ENCODE results near the gene SNAPC2.

The SNAPC2 gene

GRCh38 chr19:7900401-7900870, 19.7 kb upstream of the SNAPC2 start:
- no peak overlapping the region for H3K4me3 ChIP-seq (ENCODE audit: low read depth, low read length)
- DNase-seq (ENCODE audit: low read depth), result no peak
- TF ChIP-seq CTCF (IDR thresholded peaks at IDR 0.05; ENCODE audit: control insufficient read depth, extremely low read depth, insufficient read depth), result no peak

- TF ChIP-seq CTCF (IDR thresholded peaks at IDR 0.05; ENCODE audit: control insufficient read depth, extremely low read depth, insufficient read depth), result no peak
These were observed 19.2 kb upstream of the SNAPC2 start for GRCh38 chr19:7900931-7901330.

GRCh38 chr19:7901337-7901736, 18.8 kb upstream of the SNAPC2 start:
- TF ChIP-seq CTCF (IDR thresholded peaks at IDR 0.05; ENCODE audit: control insufficient read depth, extremely low read depth, insufficient read depth), result no peak
- no peak overlapping the region for H3K4me3 ChIP-seq (ENCODE audit: low read depth, low read length)
- DNase-seq (ENCODE audit: low read depth), result no peak

More at GRCh38 chr19:7900931-7901330, 19.2 kb upstream of the SNAPC2 start:
- no peak overlapping the region for H3K4me3 ChIP-seq (ENCODE audit: low read depth, low read length)
- DNase-seq (ENCODE audit: low read depth), result no peak

- TF ChIP-seq CTCF (IDR thresholded peaks at IDR 0.05; ENCODE audit: control insufficient read depth, extremely low read depth, insufficient read depth), result no peak
- H3K4me3 ChIP-seq (ENCODE audit: low read depth, low read length), result peak overlapping the region; percentile 66
- peak; percentile 63 for DNase-seq (ENCODE audit: low read depth)
These were observed 17.3 kb upstream of the SNAPC2 start for GRCh38 chr19:7902796-7903243.

- H3K4me3 ChIP-seq (ENCODE audit: low read depth, low read length), result peak within 1 kb of the TSS; percentile 66
- DNase-seq (ENCODE audit: low read depth), result peak; percentile 95
- TF ChIP-seq CTCF (IDR thresholded peaks at IDR 0.05; ENCODE audit: control insufficient read depth, extremely low read depth, insufficient read depth), result peak; percentile 97
These were observed 16.7 kb upstream of the SNAPC2 start, which contains the start of gene MAP2K7 for GRCh38 chr19:7903244-7904073. Gene MAP2K7, plus strand, starts transcription at chr19:7903877. Its CDS starts 68 bp downstream, at chr19:7903945.

GRCh38 chr19:7904074-7905020, 15.8 kb upstream of the SNAPC2 start:
- no peak for TF ChIP-seq CTCF (IDR thresholded peaks at IDR 0.05; ENCODE audit: control insufficient read depth, extremely low read depth, insufficient read depth)
- no peak for DNase-seq (ENCODE audit: low read depth)
- peak overlapping the region; percentile 66 for H3K4me3 ChIP-seq (ENCODE audit: low read depth, low read length)

All from LNCaP clone FGC (cell line).